Neural progenitor cell (in vitro differentiated cells): Measurements from ENCODE around the gene KCND1.

Source experiments
- CTCF ChIP-seq: fragments of 200-600 bp; sonication (generic); IDR thresholded peaks from 2 replicates; pipeline ENCODE4 v1.5.1; 2017; ENCODE audit warnings: antibody characterized with exemption, mild to moderate bottlenecking
- EZH2phosphoT487 ChIP-seq: fragments of 200-600 bp; sonication (generic); IDR thresholded peaks from 2 replicates; pipeline ENCODE4 v1.6.1; 2017; ENCODE audit warnings: antibody characterized with exemption

- TF ChIP-seq CTCF (no peak), EZH2phosphoT487 (no peak)
These were observed 20.7 kb upstream of the KCND1 start for GRCh38 chrX:48992341-48992740.
